NCI-H748 treated with DMSO at 0.1 percent for 48 hours (cell line): Measurements from ENCODE around the gene FAM81B.

Source experiments
- DNase-seq: peaks from one replicate; lab custom pipeline; 2025; lab: John Stamatoyannopoulos, UW

Gene FAM81B

DNA sequence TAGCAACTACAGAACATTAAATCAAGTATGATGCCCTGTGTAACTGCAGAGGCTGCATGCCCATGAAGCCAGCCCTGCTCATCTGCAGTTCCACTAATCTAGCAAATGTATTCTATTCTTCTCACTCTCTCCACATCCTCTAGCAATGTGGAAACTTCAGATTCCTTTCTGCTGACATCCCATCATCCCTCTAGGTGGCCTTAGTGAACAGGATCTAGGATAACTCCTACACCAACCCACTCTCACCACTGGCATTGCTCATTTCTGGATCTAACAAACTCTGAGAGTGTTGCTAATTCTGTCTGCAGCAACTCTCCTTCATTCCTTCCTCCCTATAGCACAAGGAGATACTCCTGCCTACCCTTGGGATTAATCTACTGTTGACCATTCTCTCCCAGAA, 80.8 kb downstream of the FAM81B start:
- no peak for DNase-seq

- no peak for DNase-seq
Measured at GRCh38 chr5:95484421-95484820, 93.3 kb downstream of the FAM81B start.

DNA sequence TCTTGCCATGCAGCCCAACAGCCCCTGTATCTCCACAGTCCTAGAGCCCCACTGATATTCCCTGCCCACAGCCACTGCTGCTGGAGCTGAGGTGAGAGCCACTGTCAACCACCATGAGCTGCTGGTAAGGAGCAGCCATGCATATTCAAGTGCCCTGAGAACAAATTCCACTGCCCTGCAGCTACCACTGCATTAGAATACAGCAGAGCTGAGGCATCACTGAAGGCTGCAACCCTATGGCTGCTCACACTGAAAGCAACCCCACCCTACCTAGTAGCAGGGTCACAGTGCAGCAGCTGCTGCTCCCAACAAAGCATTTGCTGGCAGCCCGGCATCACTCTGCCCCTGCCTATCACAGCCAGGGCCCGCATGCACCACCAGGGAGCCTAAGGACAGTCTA, 95.0 kb downstream of the FAM81B start:
- no peak for DNase-seq

GRCh38 chr5:95487880-95488279, 96.7 kb downstream of the FAM81B start:
- no peak for DNase-seq
